HG03565 (cell line): ENCODE data around the gene SLC8A3.

Experiments used
- ATAC-seq: cut with Tn5 transposase; IDR thresholded peaks from one replicate; pipeline ENCODE4 v1.9.1; 2021; ENCODE audit warnings: mild to moderate bottlenecking, moderate library complexity; ENCODE audit not compliant: unreplicated experiment

The SLC8A3 gene

DNA sequence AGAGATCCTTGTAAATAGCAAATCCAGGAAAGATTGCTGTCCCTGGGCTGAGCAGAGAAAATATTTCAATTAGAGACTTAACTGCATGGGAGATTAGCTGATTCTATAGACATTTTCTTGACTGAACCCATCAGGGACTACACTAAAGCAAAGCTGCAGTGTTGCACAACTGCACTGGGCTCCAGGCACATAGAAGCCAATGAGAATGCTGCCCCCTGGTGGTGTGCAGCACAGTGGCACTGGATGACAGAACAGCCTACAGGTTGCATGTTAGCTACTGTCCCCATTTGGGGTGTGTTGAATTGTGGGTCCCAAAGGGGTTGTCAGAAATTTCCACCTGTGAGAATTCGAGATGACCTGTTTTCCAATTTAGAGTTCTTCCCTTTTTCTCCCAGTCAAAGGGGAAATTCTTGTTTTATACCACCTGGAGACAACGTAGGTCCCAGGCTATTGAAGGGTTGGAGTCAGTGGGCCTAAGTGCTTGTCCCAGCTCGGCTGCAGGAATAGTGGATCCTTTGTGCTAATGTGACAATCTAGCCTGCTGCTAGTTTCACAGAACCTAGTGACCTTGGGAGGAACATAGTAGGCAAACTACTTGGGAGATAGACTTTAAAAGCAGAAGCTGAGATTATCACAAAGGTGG lies 114.7 kb downstream of the SLC8A3 start:
- no peak for ATAC-seq

DNA sequence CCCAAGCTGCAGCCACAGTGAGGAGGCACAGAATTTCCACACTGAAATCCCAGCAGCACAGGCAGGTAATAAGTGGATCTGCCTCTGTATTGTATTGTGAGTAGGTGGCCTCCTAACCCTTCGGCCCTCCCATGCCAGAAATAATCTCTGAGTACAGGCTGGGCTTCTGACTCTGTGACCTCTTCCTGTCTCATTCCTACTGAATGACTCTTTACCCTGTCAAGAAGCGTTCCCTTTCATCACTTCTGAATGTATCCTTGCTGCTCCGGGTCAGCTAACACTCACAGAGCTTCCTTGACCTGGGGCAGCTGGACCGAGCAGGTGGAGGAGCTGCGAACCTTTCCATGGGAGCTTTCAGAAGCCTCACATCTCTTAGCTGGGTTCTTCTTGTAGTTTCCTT lies 119.6 kb downstream of the SLC8A3 start:
- ATAC-seq: no peak

DNA sequence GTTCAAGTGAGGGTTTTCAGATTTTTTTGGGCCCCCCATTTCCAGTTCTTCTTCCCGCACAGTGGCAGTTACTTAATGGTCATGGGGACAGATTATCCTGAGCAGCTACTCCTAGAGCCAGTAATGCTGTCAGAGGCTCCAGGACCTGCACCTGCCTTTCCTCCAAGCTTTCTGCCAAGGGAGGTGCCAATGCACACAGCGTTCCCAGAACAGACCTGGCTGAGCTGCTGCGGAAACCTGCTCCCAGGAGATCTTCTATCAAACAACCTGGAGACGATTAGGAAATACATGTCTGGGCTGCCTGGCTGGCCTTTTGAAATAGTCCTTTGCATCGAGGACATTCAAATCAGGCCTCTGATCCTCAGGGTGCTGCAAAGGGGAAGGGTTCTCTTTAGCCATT lies 120.9 kb downstream of the SLC8A3 start:
- no peak for ATAC-seq

DNA sequence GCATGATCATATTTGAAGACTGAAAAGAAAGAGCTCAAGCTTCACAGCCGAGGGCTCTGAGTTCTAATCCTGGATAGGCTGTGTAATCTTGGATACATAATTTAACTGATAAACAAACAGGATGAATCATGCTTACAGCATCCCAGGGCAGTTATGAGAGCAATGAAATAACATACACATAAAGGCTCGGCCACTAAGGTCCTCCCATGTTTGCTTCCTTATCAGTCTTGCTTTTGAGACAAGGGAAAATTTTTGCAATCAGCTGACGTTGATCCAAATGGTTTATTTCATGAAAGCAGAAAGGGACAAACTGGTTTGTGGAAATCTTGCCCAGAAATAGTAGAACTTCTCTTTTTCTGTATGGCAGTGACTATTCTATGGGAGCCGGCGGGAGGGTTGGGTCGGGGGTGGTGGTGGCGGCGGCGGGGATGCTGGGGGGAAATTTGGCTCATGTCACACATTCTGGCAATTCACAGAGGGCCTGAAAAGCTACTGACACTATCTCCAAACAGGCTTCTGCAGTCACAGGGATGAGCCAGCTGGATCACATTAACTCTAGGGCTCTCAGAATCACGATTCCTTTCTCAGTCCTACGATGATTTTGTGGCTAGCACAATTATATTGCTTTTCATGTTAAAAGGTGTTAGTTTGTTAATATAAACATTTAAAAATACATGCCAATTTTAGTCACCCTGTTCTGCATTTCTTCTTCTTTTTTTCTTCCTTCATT lies 124.5 kb downstream of the SLC8A3 start:
- no peak for ATAC-seq

DNA sequence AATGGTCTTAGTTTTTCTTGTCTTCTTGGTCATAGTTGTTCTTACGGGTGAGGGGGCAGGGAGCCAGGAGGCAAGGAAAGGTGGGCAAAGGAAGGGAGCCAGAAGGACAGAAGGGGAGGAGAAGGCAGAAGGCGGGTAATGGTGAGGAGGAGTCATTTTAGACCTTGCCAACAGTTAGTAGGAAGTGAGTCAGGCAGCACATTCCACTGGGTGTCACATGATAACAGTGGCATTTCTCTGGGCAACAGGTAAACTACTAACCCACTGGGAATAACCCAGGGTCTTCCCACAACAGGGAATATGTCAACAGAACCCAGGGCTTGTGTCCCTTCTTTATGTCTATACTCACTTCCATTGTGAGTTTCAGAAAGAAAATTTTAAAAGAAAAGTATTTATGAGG lies 127.6 kb downstream of the SLC8A3 start:
- no peak for ATAC-seq

DNA sequence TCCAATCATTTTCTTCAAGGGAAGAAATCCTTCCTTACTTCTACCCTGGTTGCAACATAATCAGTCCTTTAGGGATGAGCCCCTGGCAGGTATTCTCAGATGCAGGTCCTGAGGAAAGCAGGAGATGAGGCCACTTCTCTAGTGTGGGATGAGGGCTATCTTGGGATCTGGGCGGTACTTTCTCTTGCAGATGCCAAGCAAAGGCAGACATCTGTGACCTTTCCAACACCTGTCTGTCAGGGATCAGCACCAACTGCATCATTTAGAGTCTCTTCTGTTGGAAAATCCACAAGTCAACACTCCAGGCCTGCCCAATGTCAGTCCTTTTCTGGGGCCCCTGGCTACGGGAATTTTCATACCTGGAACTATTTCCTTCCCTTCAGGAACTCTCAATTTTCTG lies 129.2 kb downstream of the SLC8A3 start:
- ATAC-seq: no peak

DNA sequence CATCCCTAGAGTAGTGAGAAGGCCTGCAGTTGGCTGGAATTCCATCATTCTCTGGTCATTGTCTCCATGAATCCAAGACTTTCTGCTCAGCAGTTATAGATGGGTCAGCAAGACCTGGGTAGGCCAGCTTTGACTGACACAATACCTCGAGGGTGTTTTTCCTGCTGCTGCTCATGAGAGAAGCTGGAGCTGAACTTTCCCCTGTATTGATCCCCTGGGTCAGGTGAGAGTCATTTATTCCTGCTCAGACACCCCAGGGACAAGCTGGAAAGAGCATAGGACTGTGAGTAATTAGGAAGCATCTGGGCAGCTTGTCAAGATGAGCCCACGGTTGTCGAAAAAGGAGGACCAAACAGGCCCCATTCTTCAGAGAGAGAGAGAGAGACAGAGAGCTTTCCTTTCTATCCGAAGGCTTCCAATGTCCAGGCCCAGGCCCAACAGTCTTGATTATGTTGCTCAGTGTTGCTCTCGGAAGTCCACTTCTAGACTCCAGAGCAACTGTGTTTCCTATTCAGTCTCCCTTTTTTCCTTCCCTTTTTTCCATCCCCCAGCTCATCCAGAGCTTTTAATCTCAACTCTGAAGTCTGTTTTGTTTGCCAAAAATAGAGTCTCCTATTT lies 131.1 kb downstream of the SLC8A3 start:
- ATAC-seq: no peak

DNA sequence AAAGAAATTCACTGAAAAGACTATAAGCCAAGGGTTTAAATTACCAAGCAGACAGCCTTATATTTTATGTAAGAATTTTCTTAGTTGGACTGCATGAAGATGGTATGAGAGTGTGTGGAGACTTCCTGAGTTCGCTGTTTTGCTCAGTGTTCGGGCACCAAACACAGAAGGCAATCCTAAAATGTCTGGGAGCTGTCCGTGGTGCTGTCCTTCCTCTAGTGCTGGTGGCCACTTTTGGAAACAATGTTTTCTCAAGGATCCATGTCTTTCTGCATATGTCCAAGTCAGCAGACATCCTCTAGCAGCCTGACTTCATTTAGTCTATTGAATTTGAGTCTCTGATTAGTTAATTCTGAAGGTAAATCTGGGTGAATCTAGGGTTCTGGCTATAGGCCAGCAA lies 135.8 kb downstream of the SLC8A3 start:
- ATAC-seq: no peak

DNA sequence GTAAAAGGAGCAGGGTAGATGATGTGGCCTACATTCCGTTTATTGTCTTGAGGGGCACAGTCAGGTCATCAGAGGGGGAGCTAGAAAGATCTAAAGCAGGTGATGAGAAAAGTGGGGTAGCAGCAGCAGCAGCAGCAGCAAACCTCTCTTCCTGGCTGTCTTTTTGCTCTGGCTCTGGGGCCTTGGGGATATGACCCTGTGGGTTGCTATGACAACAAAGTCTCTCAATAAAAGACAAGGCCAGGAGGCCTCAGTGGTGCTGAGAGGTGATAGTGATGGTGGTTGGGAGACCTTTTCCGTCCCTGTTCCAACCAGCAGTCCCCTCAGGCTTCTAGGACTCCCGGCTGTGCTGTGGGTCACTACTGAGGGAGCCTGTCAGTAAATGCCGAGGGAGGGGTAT lies 138.6 kb downstream of the SLC8A3 start:
- ATAC-seq: no peak

DNA sequence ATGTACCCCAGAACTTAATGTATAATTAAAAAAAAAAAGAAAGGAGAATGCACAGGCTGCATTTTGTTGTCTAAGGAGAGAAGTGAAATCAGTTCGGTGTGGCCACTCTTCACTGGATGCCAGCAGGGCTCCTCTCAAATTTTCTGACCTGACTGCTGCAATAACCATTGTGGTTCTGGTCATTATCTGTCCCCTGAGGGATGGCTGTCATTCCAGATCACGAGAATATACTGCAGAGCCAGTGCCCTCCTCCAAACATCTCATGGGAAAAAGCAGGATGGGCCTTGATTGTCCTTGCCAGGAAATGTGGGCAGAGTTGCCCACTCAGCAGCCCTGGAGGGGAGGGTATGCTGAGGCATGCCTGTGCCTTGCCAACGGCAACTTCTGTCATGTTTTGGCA lies 139.1 kb downstream of the SLC8A3 start:
- no peak for ATAC-seq

DNA sequence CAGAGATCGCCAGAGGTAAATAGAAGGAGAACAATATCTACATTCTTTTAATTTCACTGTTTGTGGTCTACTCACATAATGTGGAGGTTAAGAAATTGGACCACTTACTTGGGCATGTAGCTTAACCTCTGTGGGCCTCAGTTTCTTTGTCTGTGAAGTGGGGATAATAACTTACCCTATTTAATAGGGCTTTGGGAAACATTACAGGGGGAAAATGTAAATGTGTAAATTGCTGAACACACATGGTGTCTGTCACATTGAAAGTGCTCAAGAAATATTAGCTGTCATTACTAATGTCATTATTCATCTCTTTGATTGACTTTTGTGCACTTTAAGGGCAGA lies 140.5 kb downstream of the SLC8A3 start:
- no peak for ATAC-seq

DNA sequence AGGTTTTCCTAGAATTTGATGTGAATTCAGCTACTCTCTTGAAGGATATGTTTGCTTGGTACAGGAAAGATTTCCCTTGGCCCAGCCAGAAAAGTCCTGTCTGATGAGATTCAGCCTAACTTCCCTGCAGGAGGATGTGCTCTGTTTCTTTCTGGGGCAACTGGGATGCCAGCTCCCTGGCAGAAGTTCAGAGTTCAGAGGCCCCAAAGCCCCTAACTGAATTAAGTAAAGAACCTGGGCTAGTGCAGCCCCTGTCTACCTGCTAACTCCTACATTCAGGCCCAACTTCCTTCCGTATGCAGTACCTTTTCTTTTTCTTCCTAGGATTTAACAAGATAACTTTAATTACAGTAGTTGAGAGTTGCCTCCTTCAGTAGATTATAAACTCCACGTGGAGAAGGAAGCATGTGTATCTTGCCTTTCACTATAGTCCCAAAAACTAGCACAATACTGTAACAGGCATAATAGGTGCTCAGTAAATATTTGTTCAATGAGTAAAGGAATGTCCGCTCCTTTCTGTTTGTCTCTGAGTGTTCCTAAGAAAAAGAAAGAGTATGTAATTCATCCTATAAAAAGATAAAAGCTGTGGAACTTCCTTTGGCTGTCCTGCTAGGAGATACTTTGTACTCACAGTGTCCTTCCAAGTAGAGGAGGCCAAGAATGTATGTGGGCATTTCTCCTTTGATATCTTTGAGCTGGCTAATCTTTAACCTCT lies 141.0 kb downstream of the SLC8A3 start:
- ATAC-seq: no peak

DNA sequence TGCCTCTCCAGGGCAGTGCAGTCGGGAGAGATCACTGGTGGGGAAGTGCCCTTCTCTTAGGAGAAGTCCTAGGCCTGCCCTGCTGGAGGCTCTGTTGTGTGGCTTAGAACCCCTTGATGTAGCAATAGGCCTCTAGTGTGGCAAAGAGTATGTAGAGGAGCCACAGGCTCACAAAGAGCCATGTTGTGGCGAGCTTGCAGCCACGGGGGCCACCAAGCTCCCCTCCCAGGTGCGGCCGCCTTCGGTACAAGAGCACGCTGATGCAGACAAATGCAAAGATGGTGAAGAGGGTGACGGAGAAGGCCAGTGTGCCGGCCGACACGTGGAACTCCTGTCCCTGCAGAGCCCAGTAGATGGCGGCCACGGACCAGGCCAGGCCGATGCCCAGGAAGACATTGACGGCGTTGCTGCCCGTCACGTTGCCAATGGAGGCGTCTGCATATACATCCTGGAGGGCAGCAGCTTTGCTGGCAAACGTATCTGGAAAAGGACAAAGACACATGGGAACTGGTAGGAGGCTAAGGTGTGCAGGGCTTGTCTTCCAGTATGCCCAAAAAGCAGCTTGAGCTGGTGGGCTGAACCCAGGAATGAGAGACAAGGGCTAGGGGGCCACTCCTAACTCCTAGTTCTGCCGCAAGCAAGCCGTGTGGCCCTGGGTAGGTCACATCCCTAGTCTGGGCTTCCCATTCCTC lies 142.8 kb downstream of the SLC8A3 start:
- ATAC-seq: no peak

DNA sequence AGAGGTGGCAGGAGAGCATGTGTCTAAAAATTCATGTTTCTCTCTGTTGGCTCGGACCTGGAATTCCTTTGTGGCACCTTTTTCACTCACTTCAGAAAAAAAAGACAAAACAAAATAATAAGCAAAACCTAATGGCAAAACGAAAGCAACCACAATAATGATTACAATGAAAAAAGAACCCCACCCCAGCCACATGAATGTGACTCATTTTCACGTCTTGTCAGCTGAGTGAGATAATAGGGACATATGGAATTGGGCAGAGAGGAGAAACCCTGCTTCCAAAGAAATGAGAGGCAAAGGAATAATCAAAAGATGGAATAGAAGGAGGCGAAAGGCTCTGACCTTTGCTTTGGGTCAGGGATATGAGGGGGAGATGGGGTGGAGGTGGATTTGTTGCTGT lies 143.4 kb downstream of the SLC8A3 start:
- ATAC-seq: no peak

DNA sequence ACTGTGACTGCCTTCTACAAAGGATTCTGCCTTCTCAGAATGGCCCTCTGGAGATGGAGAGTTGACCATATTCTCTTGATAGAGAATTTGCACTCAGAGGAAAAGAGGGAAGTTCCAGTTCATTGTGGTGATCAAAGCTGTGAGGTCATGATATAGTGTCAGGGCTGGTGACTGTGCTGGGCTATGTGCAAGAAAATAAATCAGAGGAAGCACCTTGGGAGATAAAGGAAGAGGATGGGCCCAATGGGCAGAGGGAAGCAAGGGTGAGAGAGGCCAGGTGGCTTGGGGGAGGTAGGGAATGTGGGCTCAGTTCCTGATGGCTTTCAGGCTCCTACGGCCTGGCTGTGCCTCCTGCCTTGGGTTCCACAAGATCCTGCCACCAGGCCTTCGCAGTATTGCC lies 145.8 kb downstream of the SLC8A3 start:
- no peak for ATAC-seq

DNA sequence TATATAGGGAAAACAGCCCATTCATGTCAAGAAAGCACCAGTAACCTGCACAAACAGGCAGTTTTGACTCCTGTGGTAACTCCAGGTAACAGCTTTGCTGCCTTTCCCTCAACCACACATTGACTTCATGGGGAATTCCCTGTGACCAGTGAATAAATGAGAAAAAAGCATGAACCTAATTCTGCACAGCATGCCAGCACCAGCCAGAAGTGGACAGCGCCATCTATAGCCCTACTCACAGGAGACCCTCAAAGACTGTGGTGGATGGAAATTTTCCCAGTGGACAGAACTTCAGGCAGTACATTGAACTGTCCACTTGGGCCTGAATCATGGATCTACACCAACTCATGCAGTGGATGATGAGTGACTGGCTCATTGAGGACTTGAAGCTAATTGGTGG lies 152.1 kb downstream of the SLC8A3 start:
- no peak for ATAC-seq

DNA sequence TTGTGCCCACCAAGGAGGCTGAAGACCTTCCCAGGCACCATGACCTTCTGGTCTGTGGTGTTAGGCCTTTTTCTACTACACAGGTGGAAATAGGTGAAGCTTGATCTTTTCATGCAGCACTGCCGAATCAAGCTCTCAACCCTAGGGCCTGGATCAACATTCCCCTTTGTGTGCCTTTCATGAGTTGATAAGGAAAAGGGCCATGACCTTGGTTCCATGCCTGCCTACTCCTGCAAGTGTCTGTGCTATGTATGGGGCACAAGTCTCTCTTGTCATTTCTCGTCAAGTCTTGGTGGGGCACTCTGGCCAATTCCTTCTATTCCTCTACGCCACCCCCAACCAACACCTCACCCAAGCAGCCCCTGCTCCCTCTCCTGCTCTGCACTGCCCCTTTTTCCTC lies 154.5 kb downstream of the SLC8A3 start:
- ATAC-seq: no peak

DNA sequence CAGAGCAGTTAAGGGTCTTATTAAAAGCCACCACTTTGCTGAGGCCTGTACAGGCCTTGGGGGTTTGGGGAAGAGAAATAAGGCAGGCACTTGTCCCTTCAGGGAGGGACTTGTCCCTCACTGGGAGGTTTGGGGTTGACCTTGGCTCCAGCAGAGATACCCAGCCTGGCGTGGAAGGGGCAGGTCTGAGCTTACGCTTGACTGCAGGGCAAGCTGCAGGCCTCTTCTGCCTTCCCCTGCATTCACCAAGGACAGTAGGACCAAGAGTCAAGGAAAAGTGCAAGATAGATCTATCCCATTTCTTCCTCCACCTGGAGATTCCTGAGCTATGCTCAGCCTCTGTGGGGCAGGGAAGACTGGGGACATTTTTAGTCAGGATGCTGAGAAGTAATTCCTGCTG lies 155.2 kb downstream of the SLC8A3 start:
- no peak for ATAC-seq

DNA sequence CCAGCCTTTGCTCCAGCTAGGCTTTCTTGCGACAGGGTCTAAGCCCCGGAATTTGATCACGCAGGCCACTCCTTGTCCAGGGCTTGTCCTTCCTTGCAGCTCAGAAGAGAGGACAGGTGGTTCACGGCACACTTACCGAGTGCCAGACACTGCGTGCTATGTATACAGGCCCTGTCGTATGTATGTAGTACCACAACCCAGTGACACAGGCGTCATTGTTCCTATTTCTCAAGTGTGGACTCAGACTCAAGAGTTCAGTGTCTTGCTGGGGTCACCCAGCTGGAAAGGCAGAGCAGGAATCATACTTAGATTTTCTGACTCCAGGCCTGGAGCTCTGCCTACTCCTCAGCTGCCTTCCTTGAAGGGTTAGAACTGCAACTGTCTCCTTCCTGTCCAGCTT lies 155.6 kb downstream of the SLC8A3 start:
- no peak for ATAC-seq

DNA sequence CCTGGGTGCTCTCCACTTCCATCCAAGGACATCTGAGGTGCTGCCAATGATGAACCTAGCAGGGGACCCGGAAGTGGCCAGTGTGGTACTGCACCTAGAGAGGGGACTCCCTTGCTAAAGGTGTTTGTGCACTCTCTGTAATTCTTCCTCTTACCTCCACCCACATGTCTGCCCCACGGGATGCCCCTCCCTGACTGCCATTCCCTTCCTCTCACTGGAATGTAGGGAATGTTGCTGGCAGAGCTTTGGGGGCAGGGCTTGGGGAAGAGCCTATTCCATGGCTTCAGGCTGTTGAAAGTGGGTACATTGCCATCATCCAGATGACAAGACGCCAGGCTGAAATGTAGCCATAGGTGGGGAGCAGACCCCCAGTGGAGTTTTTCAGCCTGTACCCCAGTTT lies 156.3 kb downstream of the SLC8A3 start:
- ATAC-seq: no peak

DNA sequence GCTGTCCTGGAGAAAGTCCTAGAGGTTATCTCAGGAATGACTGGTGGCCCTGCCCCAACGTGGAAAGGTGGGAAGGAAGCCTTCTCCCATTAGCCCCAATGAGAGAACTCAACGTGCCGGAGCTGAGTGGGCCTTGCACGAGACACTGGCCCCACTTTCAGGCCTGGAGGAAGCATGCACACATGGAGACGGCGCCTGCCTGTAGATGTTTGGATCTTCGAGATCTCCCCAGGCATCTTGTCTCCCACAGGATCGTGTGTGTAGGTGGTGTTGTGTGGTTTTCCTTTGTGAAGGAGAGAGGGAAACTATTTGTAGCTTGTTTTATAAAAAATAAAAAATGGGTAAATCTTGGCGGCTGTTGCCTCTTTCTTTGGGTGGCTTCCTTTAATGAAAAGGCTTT lies 156.7 kb downstream of the SLC8A3 start:
- no peak for ATAC-seq
